CD4-positive, alpha-beta T cell treated with Interferon alpha-2 for 1 hour (primary cell): ENCODE data around the gene TBX5.

Experiments
- DNase-seq, 2 donors: peaks; one replicate each; pipeline ENCODE4 v3.0.0-alpha.2; 2020 to 2022

The TBX5 gene

GRCh38 chr12:114430306-114430705 lies 24.4 kb upstream of the TBX5 start:
- DNase-seq: no peak

- no peak for DNase-seq
Observed at GRCh38 chr12:114425031-114425626, 19.2 kb upstream of the TBX5 start.

- no peak for DNase-seq
Observed at GRCh38 chr12:114420944-114421335, 15.0 kb upstream of the TBX5 start.

GRCh38 chr12:114420182-114420943 lies 14.4 kb upstream of the TBX5 start:
- no peak for DNase-seq

GRCh38 chr12:114416028-114416427 lies 10.1 kb upstream of the TBX5 start:
- DNase-seq: no peak

- no peak for DNase-seq
Observed at GRCh38 chr12:114415525-114415868, 9.6 kb upstream of the TBX5 start.

- no peak for DNase-seq
Observed at GRCh38 chr12:114414866-114415524, 9.1 kb upstream of the TBX5 start.

- DNase-seq: no peak
Observed at GRCh38 chr12:114414031-114414865, 8.3 kb upstream of the TBX5 start.

GRCh38 chr12:114412825-114413749 lies 7.1 kb upstream of the TBX5 start:
- no peak for DNase-seq

- no peak for DNase-seq
Observed at GRCh38 chr12:114412307-114412706, 6.4 kb upstream of the TBX5 start.

- DNase-seq: no peak
Observed at GRCh38 chr12:114411071-114411837, 5.3 kb upstream of the TBX5 start.

GRCh38 chr12:114409852-114410600 lies 4.1 kb upstream of the TBX5 start:
- DNase-seq: no peak

GRCh38 chr12:114408886-114409851 lies 3.2 kb upstream of the TBX5 start:
- no peak for DNase-seq

- no peak for DNase-seq
Observed at GRCh38 chr12:114408471-114408885, 2.5 kb upstream of the TBX5 start.

- DNase-seq: no peak
Observed at GRCh38 chr12:114407842-114408411, 2.0 kb upstream of the TBX5 start.

GRCh38 chr12:114406984-114407841 lies 1.3 kb upstream of the TBX5 start:
- no peak for DNase-seq

GRCh38 chr12:114406316-114406983 lies 506 bp upstream of the TBX5 start:
- no peak for DNase-seq
